ENCODE data around the gene MS4A6A.

Gene MS4A6A

DNA sequence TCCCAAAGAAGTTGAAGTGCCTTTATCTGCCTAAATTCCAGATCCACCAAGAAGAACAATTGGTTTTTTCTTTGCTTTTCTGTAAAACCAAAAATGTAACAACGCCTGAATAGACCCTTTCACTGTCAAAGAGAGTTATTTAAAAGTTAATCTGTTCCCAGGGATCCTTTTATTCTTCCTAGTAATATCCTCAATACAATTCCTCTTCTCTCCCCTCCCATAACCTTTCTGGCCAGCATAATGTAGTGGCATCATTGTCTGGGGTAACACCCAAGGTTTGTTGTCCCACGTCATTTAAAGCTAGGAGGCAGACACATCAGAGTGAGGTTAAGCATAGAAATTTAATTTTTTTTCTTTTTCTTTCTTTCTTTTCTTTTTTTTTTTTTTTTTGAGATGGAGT lies 54.5 kb downstream of the MS4A6A start:
- DNase-seq (ENCODE audit: low read depth): no peak

- DNase-seq (ENCODE audit: low read depth): no peak
Measured at GRCh38 chr11:60127311-60127811, 55.5 kb downstream of the MS4A6A start.

- no peak for DNase-seq (ENCODE audit: low read depth)
Measured at GRCh38 chr11:60125956-60126585, 56.8 kb downstream of the MS4A6A start.

DNA sequence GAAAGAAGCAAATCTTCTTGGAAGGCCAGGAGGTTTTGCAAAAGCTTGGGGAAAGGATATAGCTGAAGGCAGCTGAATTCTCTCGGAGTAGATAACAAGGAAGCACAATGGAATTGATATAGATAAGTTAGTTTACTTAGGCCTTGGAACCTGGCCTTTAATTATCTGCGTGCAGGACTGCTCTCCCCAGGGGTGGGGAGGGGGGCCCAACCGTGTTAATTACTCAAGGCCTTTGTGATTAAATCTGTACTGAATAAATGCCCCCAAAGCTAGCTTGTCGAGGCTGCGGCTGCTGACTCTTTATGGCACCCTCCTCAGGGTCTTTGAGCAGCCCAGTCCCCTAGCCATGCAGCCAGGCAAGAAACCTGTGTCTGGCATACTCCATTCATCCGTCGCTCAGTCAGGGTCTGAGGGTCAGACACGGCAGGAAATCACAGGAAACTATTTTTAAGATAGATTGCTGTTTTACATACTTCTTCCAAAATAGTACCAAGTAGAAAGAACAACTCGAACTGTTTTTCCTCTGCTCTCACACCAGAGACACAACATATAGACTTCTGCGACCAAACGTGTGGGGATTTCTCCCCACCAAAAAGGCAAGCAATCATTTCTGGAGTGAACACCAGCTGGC lies 58.0 kb downstream of the MS4A6A start:
- DNase-seq (ENCODE audit: low read depth): no peak
